ENCODE data around the gene CEP63.

DNA sequence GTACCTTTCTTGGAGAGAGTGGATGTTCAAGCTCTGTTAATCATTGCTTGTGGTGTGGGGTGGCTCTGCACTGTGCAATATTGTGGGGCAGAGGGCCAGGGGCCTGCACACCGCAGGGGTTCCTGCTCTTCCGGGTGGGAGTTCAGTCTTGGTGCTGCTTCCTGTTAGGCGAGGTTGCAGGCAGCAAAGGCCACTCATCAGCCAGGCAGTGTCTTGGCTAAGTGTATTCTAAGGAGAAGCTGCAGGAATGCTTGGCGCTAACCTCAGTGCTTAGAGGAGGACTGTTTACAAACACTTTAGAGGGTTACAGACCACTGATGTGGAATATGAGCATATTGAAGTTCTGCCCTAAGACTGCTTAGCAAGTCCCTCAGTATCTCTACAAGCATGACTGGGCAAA lies 81.7 kb downstream of the CEP63 start:
- TF ChIP-seq EZH2 (IDR thresholded peaks at IDR 0.05; ENCODE audit: low read depth, unreplicated experiment) (no peak), POLR2AphosphoS5 (IDR thresholded peaks at IDR 0.05; ENCODE audit: low read depth) (no peak), CREB1 (CRISPR knock-in tag; IDR thresholded peaks at IDR 0.05; ENCODE audit: low read depth) (no peak), EZH2phosphoT487 (IDR thresholded peaks at IDR 0.05; ENCODE audit: unreplicated experiment) (no peak), ZNF114 (CRISPR knock-in tag; IDR thresholded peaks at IDR 0.05) (no peak), JUNB (IDR thresholded peaks at IDR 0.05; ENCODE audit: unreplicated experiment) (no peak), ZNF331 (CRISPR knock-in tag; IDR thresholded peaks at IDR 0.05; ENCODE audit: low read depth) (no peak)
- TF ChIP-seq, protein P1, sequence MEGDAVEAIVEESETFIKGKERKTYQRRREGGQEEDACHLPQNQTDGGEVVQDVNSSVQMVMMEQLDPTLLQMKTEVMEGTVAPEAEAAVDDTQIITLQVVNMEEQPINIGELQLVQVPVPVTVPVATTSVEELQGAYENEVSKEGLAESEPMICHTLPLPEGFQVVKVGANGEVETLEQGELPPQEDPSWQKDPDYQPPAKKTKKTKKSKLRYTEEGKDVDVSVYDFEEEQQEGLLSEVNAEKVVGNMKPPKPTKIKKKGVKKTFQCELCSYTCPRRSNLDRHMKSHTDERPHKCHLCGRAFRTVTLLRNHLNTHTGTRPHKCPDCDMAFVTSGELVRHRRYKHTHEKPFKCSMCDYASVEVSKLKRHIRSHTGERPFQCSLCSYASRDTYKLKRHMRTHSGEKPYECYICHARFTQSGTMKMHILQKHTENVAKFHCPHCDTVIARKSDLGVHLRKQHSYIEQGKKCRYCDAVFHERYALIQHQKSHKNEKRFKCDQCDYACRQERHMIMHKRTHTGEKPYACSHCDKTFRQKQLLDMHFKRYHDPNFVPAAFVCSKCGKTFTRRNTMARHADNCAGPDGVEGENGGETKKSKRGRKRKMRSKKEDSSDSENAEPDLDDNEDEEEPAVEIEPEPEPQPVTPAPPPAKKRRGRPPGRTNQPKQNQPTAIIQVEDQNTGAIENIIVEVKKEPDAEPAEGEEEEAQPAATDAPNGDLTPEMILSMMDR (conservative IDR thresholded peaks at IDR 0.05; ENCODE audit: low read depth in 2 of 2) = no peak
- TF ChIP-seq, protein P2, sequence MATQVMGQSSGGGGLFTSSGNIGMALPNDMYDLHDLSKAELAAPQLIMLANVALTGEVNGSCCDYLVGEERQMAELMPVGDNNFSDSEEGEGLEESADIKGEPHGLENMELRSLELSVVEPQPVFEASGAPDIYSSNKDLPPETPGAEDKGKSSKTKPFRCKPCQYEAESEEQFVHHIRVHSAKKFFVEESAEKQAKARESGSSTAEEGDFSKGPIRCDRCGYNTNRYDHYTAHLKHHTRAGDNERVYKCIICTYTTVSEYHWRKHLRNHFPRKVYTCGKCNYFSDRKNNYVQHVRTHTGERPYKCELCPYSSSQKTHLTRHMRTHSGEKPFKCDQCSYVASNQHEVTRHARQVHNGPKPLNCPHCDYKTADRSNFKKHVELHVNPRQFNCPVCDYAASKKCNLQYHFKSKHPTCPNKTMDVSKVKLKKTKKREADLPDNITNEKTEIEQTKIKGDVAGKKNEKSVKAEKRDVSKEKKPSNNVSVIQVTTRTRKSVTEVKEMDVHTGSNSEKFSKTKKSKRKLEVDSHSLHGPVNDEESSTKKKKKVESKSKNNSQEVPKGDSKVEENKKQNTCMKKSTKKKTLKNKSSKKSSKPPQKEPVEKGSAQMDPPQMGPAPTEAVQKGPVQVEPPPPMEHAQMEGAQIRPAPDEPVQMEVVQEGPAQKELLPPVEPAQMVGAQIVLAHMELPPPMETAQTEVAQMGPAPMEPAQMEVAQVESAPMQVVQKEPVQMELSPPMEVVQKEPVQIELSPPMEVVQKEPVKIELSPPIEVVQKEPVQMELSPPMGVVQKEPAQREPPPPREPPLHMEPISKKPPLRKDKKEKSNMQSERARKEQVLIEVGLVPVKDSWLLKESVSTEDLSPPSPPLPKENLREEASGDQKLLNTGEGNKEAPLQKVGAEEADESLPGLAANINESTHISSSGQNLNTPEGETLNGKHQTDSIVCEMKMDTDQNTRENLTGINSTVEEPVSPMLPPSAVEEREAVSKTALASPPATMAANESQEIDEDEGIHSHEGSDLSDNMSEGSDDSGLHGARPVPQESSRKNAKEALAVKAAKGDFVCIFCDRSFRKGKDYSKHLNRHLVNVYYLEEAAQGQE (IDR thresholded peaks at IDR 0.05; ENCODE audit: unreplicated experiment) = no peak
